Measurements from ENCODE around the gene SLC22A16. TPM values are rescaled to one million over a fixed set of nuclear protein-coding genes. Genes with fewer than 3 reads are reported as not detected.
"Not testable (repeated sequence)": the region's sequence is repeated elsewhere in the genome, so short reads cannot be mapped to it uniquely, and the experiment has no call there.

The SLC22A16 gene
- total RNA-seq, 3 donors from 2014 or later (not counting 1 experiment from before 2014, with no cell fraction given): not detected

- Mint-ChIP-seq H3K4me1 (no peaks in the 10 kb centered on the region), H3K27me3 (ENCODE audit: low read depth in 2 of 2) (peaks cover 13 to 41% of the 10 kb centered on the region in 2 donors), H3K4me3 (no peak overlapping the region), H3K27ac (no peak overlapping the region), H3K36me3 (no peaks in the 10 kb centered on the region), H3K9me3 (no peaks in the 10 kb centered on the region)
- Histone ChIP-seq H3K27ac (ENCODE audit: low read length) (no peak overlapping the region), H3K36me3 (ENCODE audit: control insufficient read depth, insufficient read depth, low read length) (no peaks in the 10 kb centered on the region), H3K4me3 (ENCODE audit: low read length) (no peak overlapping the region), H3K4me1 (ENCODE audit: control insufficient read depth, insufficient read depth, low read length) (no peaks in the 10 kb centered on the region), H3K27me3 (ENCODE audit: control insufficient read depth, insufficient read depth, low read length) (no peaks in the 10 kb centered on the region), H3K9me3 (ENCODE audit: control insufficient read depth, insufficient read depth, low read length) (no peaks in the 10 kb centered on the region)
- no peak for ATAC-seq
- DNase-seq: no peak
- intact Hi-C loops (cut with micrococcal nuclease): no loop called here
- WGBS (ENCODE audit: insufficient coverage): 86% methylated on average over 6 of the region's 6 CpGs
- TF ChIP-seq CTCF (IDR thresholded peaks at IDR 0.05): no peak
Measured at GRCh38 chr6:110488606-110489190, 12.3 kb upstream of the SLC22A16 start.

GRCh38 chr6:110487968-110488381 lies 11.6 kb upstream of the SLC22A16 start:
- H3K4me3 ChIP-seq (ENCODE audit: low read length); H3K27me3 ChIP-seq (ENCODE audit: control insufficient read depth, insufficient read depth, low read length); H3K9me3 ChIP-seq (ENCODE audit: control insufficient read depth, insufficient read depth, low read length); DNase-seq; H3K27ac ChIP-seq (ENCODE audit: low read length); ATAC-seq; H3K36me3 Mint-ChIP-seq; H3K4me1 Mint-ChIP-seq; H3K4me3 Mint-ChIP-seq; H3K36me3 ChIP-seq (ENCODE audit: control insufficient read depth, insufficient read depth, low read length); intact Hi-C loops (cut with micrococcal nuclease); H3K4me1 ChIP-seq (ENCODE audit: control insufficient read depth, insufficient read depth, low read length); H3K9me3 Mint-ChIP-seq; H3K27ac Mint-ChIP-seq: not testable (repeated sequence)
- H3K27me3 Mint-ChIP-seq (ENCODE audit: low read depth in 2 of 2): peaks cover 13 to 40% of the 10 kb centered on the region in 2 donors
- 78% methylated on average over 3 of the region's 3 CpGs for WGBS (ENCODE audit: insufficient coverage)

GRCh38 chr6:110486756-110487155 lies 10.3 kb upstream of the SLC22A16 start:
- Mint-ChIP-seq H3K36me3 (no peaks in the 10 kb centered on the region), H3K4me3 (no peak overlapping the region), H3K27ac (no peak overlapping the region), H3K4me1 (no peaks in the 10 kb centered on the region), H3K27me3 (ENCODE audit: low read depth in 2 of 2) (peaks cover 13 to 28% of the 10 kb centered on the region in 2 donors), H3K9me3 (no peaks in the 10 kb centered on the region)
- Histone ChIP-seq H3K9me3 (ENCODE audit: control insufficient read depth, insufficient read depth, low read length) (no peaks in the 10 kb centered on the region), H3K27ac (ENCODE audit: low read length) (no peak overlapping the region), H3K4me1 (ENCODE audit: control insufficient read depth, insufficient read depth, low read length) (no peaks in the 10 kb centered on the region), H3K27me3 (ENCODE audit: control insufficient read depth, insufficient read depth, low read length) (no peaks in the 10 kb centered on the region), H3K36me3 (ENCODE audit: control insufficient read depth, insufficient read depth, low read length) (no peaks in the 10 kb centered on the region), H3K4me3 (ENCODE audit: low read length) (no peak overlapping the region)
- ATAC-seq (no peak), DNase-seq (no peak)
- 81% methylated on average over 1 of the region's 1 CpG for WGBS (ENCODE audit: insufficient coverage)
- intact Hi-C loops (cut with micrococcal nuclease): no loop called here
- no peak for TF ChIP-seq CTCF (IDR thresholded peaks at IDR 0.05)

GRCh38 chr6:110485491-110485890 lies 9.1 kb upstream of the SLC22A16 start:
- Histone ChIP-seq H3K4me3 (ENCODE audit: low read length) (no peak overlapping the region), H3K27ac (ENCODE audit: low read length) (no peak overlapping the region), H3K27me3 (ENCODE audit: control insufficient read depth, insufficient read depth, low read length) (no peaks in the 10 kb centered on the region), H3K36me3 (ENCODE audit: control insufficient read depth, insufficient read depth, low read length) (no peaks in the 10 kb centered on the region), H3K4me1 (ENCODE audit: control insufficient read depth, insufficient read depth, low read length) (no peaks in the 10 kb centered on the region), H3K9me3 (ENCODE audit: control insufficient read depth, insufficient read depth, low read length) (no peaks in the 10 kb centered on the region)
- no peaks in the 10 kb centered on the region for H3K9me3 Mint-ChIP-seq
- ATAC-seq (no peak), DNase-seq (no peak)
- H3K27ac Mint-ChIP-seq: no peak overlapping the region
- intact Hi-C loops (cut with micrococcal nuclease): no loop called here
- no peaks in the 10 kb centered on the region for H3K36me3 Mint-ChIP-seq
- H3K27me3 Mint-ChIP-seq (ENCODE audit: low read depth in 2 of 2): peaks cover 10 to 22% of the 10 kb centered on the region in 2 donors
- no peaks in the 10 kb centered on the region for H3K4me1 Mint-ChIP-seq
- no peak for TF ChIP-seq CTCF (IDR thresholded peaks at IDR 0.05)
- H3K4me3 Mint-ChIP-seq: no peak overlapping the region
- WGBS (ENCODE audit: insufficient coverage): 24% methylated on average over 5 of the region's 5 CpGs

Measured in natural killer cell (primary cell).